ENCODE results near the gene DLG4. TPM values are rescaled to one million over a fixed set of nuclear protein-coding genes. Genes with fewer than 3 reads are reported as not detected.

The DLG4 gene
- total RNA-seq: 17.4 and 18.9 TPM in 2 replicates

GRCh38 chr17:7219812-7220592 is at the start of gene DLG4, which contains the start of gene ACADVL:
Gene DLG4, minus strand, starts transcription at chr17:7219836.
Gene ACADVL, plus strand, starts transcription at chr17:7219938. Its CDS starts 47 bp downstream, at chr17:7219985.

GRCh38 chr17:7262192-7262934 is 42.7 kb upstream of the DLG4 start, which contains the start of gene CLDN7:
Gene CLDN7, minus strand, starts transcription at chr17:7262478. Its CDS starts 435 bp downstream, at chr17:7262043.

GRCh38 chr17:7252176-7253043 is 32.8 kb upstream of the DLG4 start, which contains the start of gene ELP5:
Gene ELP5, plus strand, starts transcription at chr17:7252215. Its CDS starts 336 bp downstream, at chr17:7252551.

GRCh38 chr17:7251661-7252175 is 32.1 kb upstream of the DLG4 start, which contains the start of gene CTDNEP1:
Gene CTDNEP1, minus strand, starts transcription at chr17:7251734. Its CDS starts 438 bp downstream, at chr17:7251296.

GRCh38 chr17:7241783-7242716 is 22.4 kb upstream of the DLG4 start, which contains the start of gene GABARAP:
Gene GABARAP, minus strand, starts transcription at chr17:7242449. Its CDS starts 119 bp downstream, at chr17:7242330.

GRCh38 chr17:7239091-7240027 is 19.7 kb upstream of the DLG4 start, which contains the start of gene PHF23:
Gene PHF23, minus strand, starts transcription at chr17:7239457. Its CDS starts 178 bp downstream, at chr17:7239279.

GRCh38 chr17:7234083-7234951 is 14.7 kb upstream of the DLG4 start, which contains the start of gene DVL2:
Gene DVL2, minus strand, starts transcription at chr17:7234517. Its CDS starts 255 bp downstream, at chr17:7234262.

GRCh38 chr17:7179317-7180254 is 40.0 kb downstream of the DLG4 start, which contains the start of gene ASGR1:
Gene ASGR1, minus strand, starts transcription at chr17:7179370. Its CDS starts 807 bp downstream, at chr17:7178563.

Small RNA genes lying within 50 kb of the gene (small RNA-seq; reads per million reads assigned to genes)
- gene AC120057.4: not detected
- gene MIR324: 261 reads per million, percentile 99 among the genes with 10 or more reads in this experiment
- not detected for gene RF00019

Other genes with a start within 250 kb of the DLG4 start
- gene ALOX12, start 223.8 kb downstream of the DLG4 start, total RNA-seq: not detected in 2 replicates
- gene RNASEK, start 207.2 kb downstream of the DLG4 start, total RNA-seq: 35.2 and 76.4 TPM in 2 replicates
- 0.16 and 0.36 TPM in 2 replicates for gene BCL6B, start 196.8 kb downstream of the DLG4 start, total RNA-seq
- 0.73 and 1.1 TPM in 2 replicates for gene SLC16A13, start 183.8 kb downstream of the DLG4 start, total RNA-seq
- 0.32 and 1.1 TPM in 2 replicates for gene SLC16A11, start 175.7 kb downstream of the DLG4 start, total RNA-seq
- not detected in 2 replicates for gene CLEC10A, start 139.6 kb downstream of the DLG4 start, total RNA-seq
- gene ASGR2, start 105.0 kb downstream of the DLG4 start, total RNA-seq: not detected in 2 replicates
- gene ASGR1, start 40.5 kb downstream of the DLG4 start, total RNA-seq: 0.36 and 0.49 TPM in 2 replicates
- 164 and 197 TPM in 2 replicates for gene ACADVL, start 102 bp upstream of the DLG4 start, total RNA-seq
- gene DVL2, start 14.7 kb upstream of the DLG4 start, total RNA-seq: 112 and 113 TPM in 2 replicates
- gene PHF23, start 19.6 kb upstream of the DLG4 start, total RNA-seq: 55.7 and 66.2 TPM in 2 replicates
- gene GABARAP, start 22.6 kb upstream of the DLG4 start, total RNA-seq: 173 and 278 TPM in 2 replicates
- 36.0 and 41.2 TPM in 2 replicates for gene CTDNEP1, start 31.9 kb upstream of the DLG4 start, total RNA-seq
- gene ELP5, start 32.4 kb upstream of the DLG4 start, total RNA-seq: 34.9 and 40.7 TPM in 2 replicates
- gene CLDN7, start 42.6 kb upstream of the DLG4 start, total RNA-seq: 0.24 and 1.8 TPM in 2 replicates
- gene SLC2A4, start 61.9 kb upstream of the DLG4 start, total RNA-seq: under 0.01 and 0.12 TPM in 2 replicates
- not detected in 2 replicates for gene YBX2, start 74.8 kb upstream of the DLG4 start, total RNA-seq
- gene EIF5A, start 87.8 kb upstream of the DLG4 start, total RNA-seq: 428 and 632 TPM in 2 replicates
- 52.0 and 53.2 TPM in 2 replicates for gene GPS2, start 95.5 kb upstream of the DLG4 start, total RNA-seq
- 16.2 TPM in 2 replicates for gene NEURL4, start 109.5 kb upstream of the DLG4 start, total RNA-seq
- 0.97 TPM in 1 of 2 replicates, not detected in the other for gene ACAP1, start 116.7 kb upstream of the DLG4 start, total RNA-seq
- gene KCTD11, start 132.3 kb upstream of the DLG4 start, total RNA-seq: 12.2 and 15.8 TPM in 2 replicates
- gene TMEM95, start 135.3 kb upstream of the DLG4 start, total RNA-seq: not detected in 2 replicates
- 1.7 and 2.4 TPM in 2 replicates for gene TNK1, start 161.3 kb upstream of the DLG4 start, total RNA-seq
- gene PLSCR3, start 174.7 kb upstream of the DLG4 start, total RNA-seq: 26.6 and 29.9 TPM in 2 replicates
- 39.9 and 61.1 TPM in 2 replicates for gene TMEM256, start 184.3 kb upstream of the DLG4 start, total RNA-seq
- gene NLGN2, start 188.0 kb upstream of the DLG4 start, total RNA-seq: 16.9 TPM in 2 replicates
- gene SPEM1, start 200.5 kb upstream of the DLG4 start, total RNA-seq: not detected in 2 replicates
- not detected in 2 replicates for gene SPEM2, start 205.8 kb upstream of the DLG4 start, total RNA-seq
- not detected in 2 replicates for gene SPEM3, start 209.0 kb upstream of the DLG4 start, total RNA-seq
- gene TMEM102, start 215.6 kb upstream of the DLG4 start, total RNA-seq: 2.3 and 4.5 TPM in 2 replicates
- 0.97 and 1.8 TPM in 2 replicates for gene FGF11, start 219.7 kb upstream of the DLG4 start, total RNA-seq
- gene CHRNB1, start 225.2 kb upstream of the DLG4 start, total RNA-seq: 6.2 and 7.5 TPM in 2 replicates